Activated naive CD8-positive, alpha-beta T cell treated with anti-CD3 and anti-CD28 coated beads, Interleukin-2, amount 10 ng/mL, durations not matched to agents 7 days and 5 days (primary cell): Measurements from ENCODE around the gene HDAC4. TPM values are rescaled to one million over a fixed set of nuclear protein-coding genes. Genes with fewer than 3 reads are reported as not detected.
A peak's percentile ranks its signal among the peaks of the same experiment; 100 is the strongest.

Experiments
- ATAC-seq: fragments of 150-1000 bp; cut with Tn5 transposase; one replicate; pipeline ENCODE4 v1.10.0; 2021; ENCODE audit warnings: low read depth, moderate library complexity
- POLR2A ChIA-PET: fragments of 350-600 bp; sonication (Branson Sonifier 250); formaldehyde crosslinking; loops from one replicate; lab custom pipeline; 2021; ENCODE audit warnings: antibody characterized with exemption; lab: Charles Lee
- DNase-seq: peaks from one replicate; pipeline ENCODE4 v3.0.0; 2021
- H3K27ac Mint-ChIP-seq: one replicate; pipeline ENCODE4 v1.8.0; 2022; ENCODE audit warnings: mild to moderate bottlenecking, mixed read lengths
- H3K27me3 Mint-ChIP-seq: one replicate; pipeline ENCODE4 v1.8.0; 2022; ENCODE audit warnings: mild to moderate bottlenecking, moderate library complexity, mixed read lengths
- H3K36me3 Mint-ChIP-seq: one replicate; pipeline ENCODE4 v1.8.0; 2021; ENCODE audit warnings: mild to moderate bottlenecking, mixed read lengths
- H3K4me1 Mint-ChIP-seq: one replicate; pipeline ENCODE4 v1.8.0; 2021; ENCODE audit warnings: mixed read lengths
- H3K4me3 Mint-ChIP-seq: one replicate; pipeline ENCODE4 v1.8.0; 2022; ENCODE audit warnings: mild to moderate bottlenecking, moderate library complexity, mixed read lengths
- H3K9me3 Mint-ChIP-seq: one replicate; pipeline ENCODE4 v1.8.0; 2021; ENCODE audit warnings: mixed read lengths
- total RNA-seq, 2 experiments: library from RNA; stranded (reverse); gene quantifications; one replicate each; pipeline ENCODE4 v1.2.3, GENCODE V29; 2021

The HDAC4 gene
- total RNA-seq, 2 experiments from 2014 or later = 54.0 to 57.4 TPM

GRCh38 chr2:239259603-239260298 lies 141.1 kb downstream of the HDAC4 start:
- ATAC-seq (peak; percentile 55), DNase-seq (no peak)
- no peaks in the 10 kb centered on the region for H3K27me3 Mint-ChIP-seq
- POLR2A ChIA-PET = interaction anchor here (0.7 to 1.3 kb wide), 6 partner anchors 8 to 141 kb away, joined by 3 to 5 read pairs (median 3); partner anchors contain the start of gene HDAC4
- H3K4me1 Mint-ChIP-seq = peaks cover 55% of the 10 kb centered on the region
- peaks cover 7% of the 10 kb centered on the region for H3K9me3 Mint-ChIP-seq
- H3K27ac Mint-ChIP-seq = peak overlapping the region; percentile 90
- H3K4me3 Mint-ChIP-seq = peak overlapping the region; percentile 82
- H3K36me3 Mint-ChIP-seq = peaks cover 21% of the 10 kb centered on the region

GRCh38 chr2:239259173-239259572 lies 141.6 kb downstream of the HDAC4 start:
- H3K27me3 Mint-ChIP-seq = no peaks in the 10 kb centered on the region
- H3K36me3 Mint-ChIP-seq = peaks cover 21% of the 10 kb centered on the region
- POLR2A ChIA-PET = interaction anchor here (0.7 to 1.3 kb wide), 4 partner anchors 8 to 58 kb away, joined by 3 read pairs; no protein-coding TSS in a partner anchor
- H3K4me1 Mint-ChIP-seq = peaks cover 55% of the 10 kb centered on the region
- DNase-seq (no peak), ATAC-seq (peak; percentile 23)
- peak overlapping the region; percentile 90 for H3K27ac Mint-ChIP-seq
- peak overlapping the region; percentile 82 for H3K4me3 Mint-ChIP-seq
- peaks cover 7% of the 10 kb centered on the region for H3K9me3 Mint-ChIP-seq

- POLR2A ChIA-PET = interaction anchor here (1.3 kb wide), 1 partner anchor 9 kb away, joined by 3 read pairs; no protein-coding TSS in a partner anchor
- Mint-ChIP-seq H3K27me3 (no peaks in the 10 kb centered on the region), H3K27ac (peak overlapping the region; percentile 90), H3K4me3 (peak overlapping the region; percentile 82), H3K9me3 (peaks cover 7% of the 10 kb centered on the region), H3K36me3 (peaks cover 19% of the 10 kb centered on the region), H3K4me1 (peaks cover 52% of the 10 kb centered on the region)
- DNase-seq (no peak), ATAC-seq (peak; percentile 38)
Observed at GRCh38 chr2:239258248-239258647, 142.6 kb downstream of the HDAC4 start.

DNA sequence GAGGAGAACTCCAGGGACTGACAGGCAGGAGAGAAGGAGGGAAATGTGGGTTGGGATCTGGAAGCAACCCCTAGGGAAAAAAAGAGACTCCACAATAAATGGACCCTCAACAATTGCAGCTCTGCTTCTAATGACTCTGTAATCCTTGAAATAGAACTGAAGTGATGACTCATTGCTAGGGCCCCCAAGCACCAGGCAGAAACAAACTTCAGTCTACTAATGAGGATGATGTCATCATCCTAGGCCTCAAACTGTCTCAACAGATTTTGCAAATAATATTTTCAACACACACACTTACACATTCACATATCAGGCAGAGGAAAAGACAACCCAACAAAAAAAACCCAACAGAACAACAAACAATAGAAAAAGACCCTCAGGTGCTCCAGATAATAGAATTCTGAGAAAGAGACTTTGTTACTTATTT lies 143.3 kb downstream of the HDAC4 start:
- H3K27ac Mint-ChIP-seq = peak overlapping the region; percentile 54
- H3K9me3 Mint-ChIP-seq = peaks cover 7% of the 10 kb centered on the region
- DNase-seq (no peak), ATAC-seq (peak; percentile 27)
- H3K4me1 Mint-ChIP-seq = peaks cover 57% of the 10 kb centered on the region
- H3K27me3 Mint-ChIP-seq = peaks cover 2% of the 10 kb centered on the region
- peaks cover 22% of the 10 kb centered on the region for H3K36me3 Mint-ChIP-seq
- POLR2A ChIA-PET = no interaction called here
- peak overlapping the region; percentile 41 for H3K4me3 Mint-ChIP-seq

DNA sequence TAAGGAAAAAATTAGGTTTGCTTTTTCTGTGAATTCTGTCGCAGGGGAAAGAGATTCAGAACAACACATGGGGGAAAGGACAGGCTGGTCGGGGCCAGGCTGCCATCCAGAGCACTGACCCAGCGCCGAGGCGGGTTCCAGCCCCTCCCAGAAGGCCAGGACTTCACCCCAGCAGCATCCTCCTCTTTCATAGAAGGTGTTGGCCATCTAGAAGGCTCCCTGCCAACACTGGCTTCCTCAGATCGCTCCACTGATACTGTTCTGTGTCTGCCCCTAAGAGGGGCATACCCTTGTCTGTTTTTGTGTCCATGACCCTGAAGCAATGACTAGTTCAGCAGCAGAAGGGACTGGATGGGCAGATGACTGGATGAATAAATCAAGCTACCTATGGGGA lies 144.5 kb downstream of the HDAC4 start:
- no peak for DNase-seq
- POLR2A ChIA-PET = interaction anchor here (1.1 kb wide), 1 partner anchor 40 kb away, joined by 3 read pairs; no protein-coding TSS in a partner anchor
- H3K36me3 Mint-ChIP-seq = peaks cover 27% of the 10 kb centered on the region

DNA sequence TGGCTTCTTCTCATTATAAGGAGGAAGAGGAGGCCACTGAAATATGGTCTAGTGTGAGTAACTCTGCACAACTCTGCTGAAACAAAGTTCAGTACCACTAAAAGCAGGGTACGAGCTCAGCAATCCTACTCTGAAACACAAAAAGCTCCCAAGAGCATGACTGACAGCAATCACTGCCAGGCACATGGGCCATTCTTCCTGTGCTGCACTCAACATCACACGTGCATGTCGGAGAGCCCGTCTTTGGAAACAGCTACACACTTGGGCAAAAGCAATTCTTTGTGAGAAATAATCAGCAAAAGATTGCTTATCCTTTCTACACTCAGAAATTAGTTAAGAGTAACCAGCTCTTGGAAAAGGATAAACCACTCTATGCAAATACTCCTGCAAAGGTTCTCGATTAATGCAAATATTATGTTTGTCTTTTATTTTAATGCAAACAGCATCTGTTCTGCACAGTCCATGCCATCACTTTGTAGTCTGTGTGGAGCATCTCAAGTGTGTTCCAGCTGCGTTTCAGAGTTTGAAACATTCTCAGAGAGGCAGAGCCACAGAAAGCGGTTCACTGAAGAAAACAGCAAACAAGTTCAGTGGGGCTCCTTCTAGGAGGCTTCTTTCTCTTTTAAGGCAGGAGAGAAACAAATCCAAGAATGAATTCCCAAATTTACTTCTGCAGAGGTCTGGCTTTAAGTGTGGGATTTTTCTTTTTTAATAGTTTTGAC lies 145.0 kb downstream of the HDAC4 start:
- H3K36me3 Mint-ChIP-seq = peaks cover 27% of the 10 kb centered on the region
- POLR2A ChIA-PET = interaction anchor here (0.6 to 1.1 kb wide), 2 partner anchors 23 to 39 kb away, joined by 3 read pairs; no protein-coding TSS in a partner anchor
- H3K4me1 Mint-ChIP-seq = peaks cover 58% of the 10 kb centered on the region
- peaks cover 7% of the 10 kb centered on the region for H3K9me3 Mint-ChIP-seq
- DNase-seq (no peak), ATAC-seq (no peak)
- peaks cover 2% of the 10 kb centered on the region for H3K27me3 Mint-ChIP-seq
- no peak overlapping the region for H3K27ac Mint-ChIP-seq
- H3K4me3 Mint-ChIP-seq = no peak overlapping the region

More for the DNA sequence above, 144.5 kb downstream of the HDAC4 start:
- Mint-ChIP-seq H3K9me3 (peaks cover 7% of the 10 kb centered on the region), H3K27me3 (peaks cover 2% of the 10 kb centered on the region), H3K27ac (no peak overlapping the region), H3K4me3 (no peak overlapping the region), H3K4me1 (peaks cover 62% of the 10 kb centered on the region)
- ATAC-seq = no peak

GRCh38 chr2:239255218-239255617 lies 145.6 kb downstream of the HDAC4 start:
- Mint-ChIP-seq H3K27ac (no peak overlapping the region), H3K4me1 (peaks cover 53% of the 10 kb centered on the region), H3K9me3 (peaks cover 7% of the 10 kb centered on the region), H3K27me3 (peaks cover 2% of the 10 kb centered on the region), H3K36me3 (peaks cover 27% of the 10 kb centered on the region), H3K4me3 (no peak overlapping the region)
- ATAC-seq (no peak), DNase-seq (no peak)
- POLR2A ChIA-PET = interaction anchor here (1.1 kb wide), 1 partner anchor 38 kb away, joined by 3 read pairs; no protein-coding TSS in a partner anchor

DNA sequence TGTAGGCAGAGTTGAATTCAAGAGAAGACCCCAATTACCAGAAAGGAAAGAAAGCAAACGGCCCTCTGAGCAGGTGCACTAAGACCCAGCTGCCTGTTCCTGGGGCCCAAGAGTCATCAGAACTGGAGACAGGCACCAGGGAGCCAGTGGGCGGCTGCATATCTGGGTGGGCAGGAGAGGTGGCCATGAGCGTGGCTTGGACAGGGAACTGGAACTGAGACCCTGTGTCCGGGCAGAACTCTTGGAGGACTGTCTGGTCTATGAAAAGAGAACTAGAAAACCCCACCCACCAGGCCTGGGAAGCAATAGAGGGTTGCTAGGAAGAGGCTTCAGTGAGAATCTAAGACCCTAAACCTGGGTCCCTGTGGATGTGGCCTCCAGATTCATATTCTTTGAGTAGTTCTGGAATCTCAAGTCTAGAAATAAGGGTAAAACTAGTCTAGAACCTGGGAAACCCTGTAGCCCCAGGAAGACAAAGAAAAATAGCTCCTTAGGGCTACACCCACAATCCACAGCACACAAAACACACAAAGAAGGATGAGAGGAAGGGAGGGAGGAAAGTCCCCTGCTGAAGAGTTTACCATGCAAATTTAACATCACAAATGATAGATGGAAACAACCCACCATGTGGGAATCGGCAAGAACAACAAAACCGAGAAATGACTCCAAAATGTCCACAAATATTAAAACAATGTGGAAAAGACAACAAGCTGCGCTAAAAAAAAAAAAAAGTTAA lies 147.0 kb downstream of the HDAC4 start:
- H3K36me3 Mint-ChIP-seq = peaks cover 27% of the 10 kb centered on the region
- H3K9me3 Mint-ChIP-seq = peaks cover 7% of the 10 kb centered on the region
- DNase-seq (no peak), ATAC-seq (no peak)
- H3K4me3 Mint-ChIP-seq = no peak overlapping the region
- peaks cover 2% of the 10 kb centered on the region for H3K27me3 Mint-ChIP-seq
- H3K4me1 Mint-ChIP-seq = peaks cover 40% of the 10 kb centered on the region
- POLR2A ChIA-PET = interaction anchor here (1.1 to 1.5 kb wide), 2 partner anchors 9 to 42 kb away, joined by 3 to 4 read pairs; no protein-coding TSS in a partner anchor
- H3K27ac Mint-ChIP-seq = no peak overlapping the region

DNA sequence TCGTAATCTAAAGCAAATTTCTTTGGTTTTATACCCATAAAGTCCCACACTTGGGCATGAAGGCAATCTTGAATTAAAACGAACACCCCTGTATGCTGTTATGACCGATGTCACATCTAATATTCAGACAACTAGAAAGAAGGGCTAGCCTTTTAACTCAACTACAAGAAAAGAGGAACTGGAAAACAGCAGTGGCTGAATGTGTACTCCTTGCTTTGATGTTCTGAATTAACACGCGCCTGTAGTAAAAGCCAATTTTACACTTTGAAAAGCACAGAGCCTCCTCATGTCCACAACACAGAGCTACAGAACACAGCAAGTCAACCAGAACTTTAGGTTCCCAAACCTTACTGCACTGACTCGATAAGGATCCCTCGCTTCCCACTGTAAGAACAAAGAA lies 147.6 kb downstream of the HDAC4 start:
- POLR2A ChIA-PET = interaction anchor here (1.1 to 1.5 kb wide), 2 partner anchors 9 to 43 kb away, joined by 3 to 4 read pairs; no protein-coding TSS in a partner anchor
- Mint-ChIP-seq H3K4me3 (peak overlapping the region; percentile 67), H3K36me3 (peaks cover 22% of the 10 kb centered on the region), H3K4me1 (peaks cover 34% of the 10 kb centered on the region), H3K27ac (no peak overlapping the region), H3K9me3 (peaks cover 4% of the 10 kb centered on the region), H3K27me3 (peaks cover 2% of the 10 kb centered on the region)
- ATAC-seq (no peak), DNase-seq (no peak)

DNA sequence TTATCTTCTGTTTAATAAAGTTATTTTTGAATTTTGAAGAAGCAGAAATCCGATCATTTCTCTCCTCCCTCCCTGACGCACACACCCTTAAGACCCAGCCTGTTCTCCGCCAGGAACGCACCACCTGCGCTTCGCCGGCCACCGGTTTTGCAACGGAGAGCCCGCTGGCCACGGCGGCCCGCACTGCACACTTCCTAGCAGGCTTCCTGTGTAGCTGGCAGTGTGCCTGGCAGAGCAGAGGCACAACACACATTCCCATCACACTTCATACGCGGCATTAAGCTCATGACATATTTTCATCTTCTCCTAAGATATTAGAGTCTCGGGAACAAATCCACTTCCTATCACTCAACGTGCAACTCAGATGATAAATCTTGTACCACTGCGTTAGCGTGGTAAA lies 148.0 kb downstream of the HDAC4 start:
- Mint-ChIP-seq H3K27me3 (peaks cover 2% of the 10 kb centered on the region), H3K36me3 (peaks cover 17% of the 10 kb centered on the region)
- no peak for ATAC-seq

DNA sequence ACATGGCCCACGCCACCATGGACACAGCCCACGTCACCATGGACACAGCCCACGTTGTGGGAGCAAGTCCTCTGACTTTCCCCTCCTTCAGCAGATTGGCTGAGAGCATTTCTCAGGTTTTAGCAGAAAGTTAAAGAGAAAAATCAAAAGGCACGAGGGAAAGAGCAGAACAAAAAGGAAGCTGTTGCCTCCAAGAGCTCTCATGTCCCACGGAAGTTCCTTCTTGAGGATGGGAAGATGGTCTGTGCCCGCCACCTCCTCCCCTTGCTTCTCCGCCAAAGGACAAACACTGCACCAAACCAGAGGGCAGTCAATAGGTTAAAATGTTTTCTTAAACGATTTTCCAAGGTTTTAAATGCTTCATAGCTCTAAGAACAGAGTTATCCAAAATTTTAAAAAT lies 148.4 kb downstream of the HDAC4 start:
- Mint-ChIP-seq H3K4me3 (no peak overlapping the region), H3K27ac (no peak overlapping the region), H3K9me3 (peaks cover 2% of the 10 kb centered on the region)

More for the DNA sequence above, 148.0 kb downstream of the HDAC4 start:
- DNase-seq = no peak
- H3K9me3 Mint-ChIP-seq = peaks cover 3% of the 10 kb centered on the region
- H3K4me1 Mint-ChIP-seq = peaks cover 29% of the 10 kb centered on the region
- POLR2A ChIA-PET = interaction anchor here (1.1 to 1.5 kb wide), 2 partner anchors 10 to 43 kb away, joined by 3 to 4 read pairs; no protein-coding TSS in a partner anchor
- peak overlapping the region; percentile 67 for H3K4me3 Mint-ChIP-seq
- H3K27ac Mint-ChIP-seq = peak overlapping the region; percentile 78

GRCh38 chr2:239251971-239252370 lies 148.8 kb downstream of the HDAC4 start:
- H3K36me3 Mint-ChIP-seq = peaks cover 9% of the 10 kb centered on the region
- H3K27ac Mint-ChIP-seq = no peak overlapping the region
- peaks cover 2% of the 10 kb centered on the region for H3K27me3 Mint-ChIP-seq
- peaks cover 23% of the 10 kb centered on the region for H3K4me1 Mint-ChIP-seq
- no peak overlapping the region for H3K4me3 Mint-ChIP-seq
- DNase-seq (no peak), ATAC-seq (no peak)
- no peaks in the 10 kb centered on the region for H3K9me3 Mint-ChIP-seq
- POLR2A ChIA-PET = interaction anchor here (1.2 kb wide), 1 partner anchor 14 kb away, joined by 3 read pairs; no protein-coding TSS in a partner anchor

More for the DNA sequence above, 148.4 kb downstream of the HDAC4 start:
- DNase-seq (no peak), ATAC-seq (no peak)
- H3K36me3 Mint-ChIP-seq = peaks cover 13% of the 10 kb centered on the region
- peaks cover 2% of the 10 kb centered on the region for H3K27me3 Mint-ChIP-seq
- POLR2A ChIA-PET = interaction anchor here (1.1 to 1.5 kb wide), 3 partner anchors 10 to 44 kb away, joined by 3 to 4 read pairs (median 3); no protein-coding TSS in a partner anchor
- peaks cover 25% of the 10 kb centered on the region for H3K4me1 Mint-ChIP-seq
